Mucosa of descending colon (tissue), 3 donors: ENCODE results near the gene LRCH3. TPM values are rescaled to one million over a fixed set of nuclear protein-coding genes. Genes with fewer than 3 reads are reported as not detected.

Source experiments
- ATAC-seq: fragments of 200-7000 bp; cut with Tn5 transposase; one replicate; pipeline ENCODE4 v1.9.1; 2020; ENCODE audit warnings: mild to moderate bottlenecking, moderate library complexity
- DNase-seq, 3 donors: peaks; one replicate each; pipeline ENCODE4 v3.0.0-alpha.2; 2020
- H3K36me3 ChIP-seq: fragments of 200-600 bp; one replicate; pipeline ENCODE4 v1.8.0; 2021; ENCODE audit warnings: low read depth, mild to moderate bottlenecking
- H3K4me1 ChIP-seq: fragments of 200-600 bp; one replicate; pipeline ENCODE4 v1.8.0; 2021; ENCODE audit warnings: low read depth, mild to moderate bottlenecking
- H3K4me3 ChIP-seq: fragments of 200-600 bp; one replicate; pipeline ENCODE4 v1.8.0; 2021; ENCODE audit warnings: mild to moderate bottlenecking
- H3K9me3 ChIP-seq: fragments of 200-600 bp; one replicate; pipeline ENCODE4 v1.8.0; 2021; ENCODE audit warnings: mild to moderate bottlenecking
- CTCF ChIP-seq: fragments of 200-600 bp; IDR thresholded peaks from one replicate; pipeline ENCODE4 v1.8.0; 2022; ENCODE audit warnings: antibody characterized with exemption, mild to moderate bottlenecking
- intact Hi-C, 2 donors: fragments of 100-400 bp; cut with DNase I in 1 of 2; cut with micrococcal nuclease in 1 of 2; formaldehyde crosslinking; loops; one replicate each; pipeline versions ENCODE4 v1.11.0 to v1.11.1; 2022; cut with DNase I, micrococcal nuclease
- total RNA-seq, 3 donors: library from RNA; stranded (reverse); fragmentation: NEBNext Ultra II Directional in 2 of 3; extraction: Animal tissue kit (Norgen Biotek cat#: 25700) in 2 of 3; gene quantifications; one replicate each; pipeline versions ENCODE4 v1.2.1 to v1.2.4, GENCODE V29; 2021 to 2023
- donor health status: DM: no; HTN: no; CAD: no; lungs with moderate emphysema.
- donor health status: DM: no; HTN: no; CAD: no.
- donor health status: DM: no; HTN: yes; CAD: no.

The LRCH3 gene
- total RNA-seq, 3 donors from 2014 or later = 33.3 to 57.6 (median 46.0) TPM

- ATAC-seq (no peak), DNase-seq (no peak)
- Histone ChIP-seq H3K4me1 (no peaks in the 10 kb centered on the region), H3K36me3 (no peaks in the 10 kb centered on the region), H3K4me3 (no peak overlapping the region), H3K9me3 (no peaks in the 10 kb centered on the region)
- no peak for TF ChIP-seq CTCF
- intact Hi-C loops = no loop called here
Measured at GRCh38 chr3:197784019-197784585, 7.0 kb upstream of the LRCH3 start.

- Histone ChIP-seq H3K4me1 (peaks cover 2% of the 10 kb centered on the region), H3K36me3 (no peaks in the 10 kb centered on the region), H3K9me3 (no peaks in the 10 kb centered on the region), H3K4me3 (no peak overlapping the region)
- intact Hi-C loops = no loop called here
- no peak for ATAC-seq
- DNase-seq = no peak
- TF ChIP-seq CTCF = no peak
Measured at GRCh38 chr3:197787412-197787811, 3.6 kb upstream of the LRCH3 start.

GRCh38 chr3:197789309-197789708 is 1.7 kb upstream of the LRCH3 start:
- H3K36me3 ChIP-seq = no peaks in the 10 kb centered on the region
- H3K9me3 ChIP-seq = no peaks in the 10 kb centered on the region
- no peak for ATAC-seq
- peaks cover 12% of the 10 kb centered on the region for H3K4me1 ChIP-seq
- no peak for DNase-seq
- intact Hi-C loops = no loop called here
- no peak overlapping the region for H3K4me3 ChIP-seq
- TF ChIP-seq CTCF = no peak

- H3K9me3 ChIP-seq = no peaks in the 10 kb centered on the region
- DNase-seq = no peak
- no peak for ATAC-seq
- no peaks in the 10 kb centered on the region for H3K36me3 ChIP-seq
- intact Hi-C loops = no loop called here
- no peak for TF ChIP-seq CTCF
- peaks cover 12% of the 10 kb centered on the region for H3K4me1 ChIP-seq
- no peak overlapping the region for H3K4me3 ChIP-seq
Measured at GRCh38 chr3:197790033-197790432, 1.0 kb upstream of the LRCH3 start.

- peaks cover 12% of the 10 kb centered on the region for H3K4me1 ChIP-seq
- no peak for TF ChIP-seq CTCF
- no peak for DNase-seq
Measured at GRCh38 chr3:197791892-197792647, 1.0 kb downstream of the LRCH3 start.

More at GRCh38 chr3:197791892-197792647, 1.0 kb downstream of the LRCH3 start:
- intact Hi-C loops = no loop called here
- no peaks in the 10 kb centered on the region for H3K36me3 ChIP-seq
- peak; percentile 54 for ATAC-seq
- H3K4me3 ChIP-seq = peak overlapping the region; percentile 75
- H3K9me3 ChIP-seq = no peaks in the 10 kb centered on the region
